Measurements from ENCODE around the gene ZNF385C.

DNA sequence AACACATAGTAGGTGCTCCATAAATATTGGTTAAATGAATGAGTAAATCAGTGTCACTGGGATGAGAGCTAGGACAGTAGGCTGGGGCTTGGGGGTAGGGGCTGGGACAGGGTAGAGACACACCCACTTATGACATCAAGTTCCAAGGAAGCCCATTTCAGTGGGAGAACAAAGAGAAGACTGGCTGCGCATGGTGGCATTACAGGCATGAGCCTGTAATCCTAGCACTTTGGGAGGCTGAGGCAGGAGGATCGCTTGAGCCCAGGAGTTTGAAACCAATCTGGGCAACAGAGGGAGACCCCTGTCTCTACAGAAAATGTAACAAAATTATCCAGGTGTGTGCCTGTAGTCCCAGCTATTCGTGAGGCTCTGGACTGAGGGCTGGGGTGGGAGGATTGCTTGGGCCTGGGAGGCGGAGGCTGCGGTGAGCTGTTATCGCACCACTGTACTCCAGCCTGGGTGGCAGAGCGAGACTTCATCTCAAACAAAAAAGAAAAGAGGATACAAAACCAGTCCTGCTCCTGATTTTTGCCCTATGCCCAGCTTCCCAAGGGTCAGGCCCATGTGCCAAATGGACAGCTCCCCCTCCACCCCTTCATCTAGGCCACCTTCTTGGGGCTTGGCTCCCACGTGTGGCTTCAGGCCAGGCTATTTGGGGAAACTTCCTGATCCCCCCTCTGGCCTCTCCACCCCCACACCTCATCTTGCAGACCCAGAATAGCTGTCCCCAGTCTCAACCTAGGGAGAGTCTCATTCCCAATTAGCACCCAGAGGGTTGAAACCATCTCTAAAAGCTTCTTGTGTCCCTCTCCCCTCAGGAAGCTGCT lies 7.1 kb downstream of the ZNF385C start:
- TF ChIP-seq, protein P1, sequence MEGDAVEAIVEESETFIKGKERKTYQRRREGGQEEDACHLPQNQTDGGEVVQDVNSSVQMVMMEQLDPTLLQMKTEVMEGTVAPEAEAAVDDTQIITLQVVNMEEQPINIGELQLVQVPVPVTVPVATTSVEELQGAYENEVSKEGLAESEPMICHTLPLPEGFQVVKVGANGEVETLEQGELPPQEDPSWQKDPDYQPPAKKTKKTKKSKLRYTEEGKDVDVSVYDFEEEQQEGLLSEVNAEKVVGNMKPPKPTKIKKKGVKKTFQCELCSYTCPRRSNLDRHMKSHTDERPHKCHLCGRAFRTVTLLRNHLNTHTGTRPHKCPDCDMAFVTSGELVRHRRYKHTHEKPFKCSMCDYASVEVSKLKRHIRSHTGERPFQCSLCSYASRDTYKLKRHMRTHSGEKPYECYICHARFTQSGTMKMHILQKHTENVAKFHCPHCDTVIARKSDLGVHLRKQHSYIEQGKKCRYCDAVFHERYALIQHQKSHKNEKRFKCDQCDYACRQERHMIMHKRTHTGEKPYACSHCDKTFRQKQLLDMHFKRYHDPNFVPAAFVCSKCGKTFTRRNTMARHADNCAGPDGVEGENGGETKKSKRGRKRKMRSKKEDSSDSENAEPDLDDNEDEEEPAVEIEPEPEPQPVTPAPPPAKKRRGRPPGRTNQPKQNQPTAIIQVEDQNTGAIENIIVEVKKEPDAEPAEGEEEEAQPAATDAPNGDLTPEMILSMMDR (IDR thresholded peaks at IDR 0.05): no peak
- TF ChIP-seq EZH2 (IDR thresholded peaks at IDR 0.05; ENCODE audit: borderline replicate concordance, insufficient read depth, low read depth, low read length, poor library complexity, severe bottlenecking): no peak

All from B cell (primary cell).